Liver (tissue), 9 donors: ENCODE measurements around the gene GLI2. TPM values are rescaled to one million over a fixed set of nuclear protein-coding genes. Genes with fewer than 3 reads are reported as not detected.

Source experiments
- DNase-seq: peaks from one replicate; pipeline ENCODE4 v3.0.0-alpha.2; 2017; ENCODE audit warnings: low spot score
- H3K27ac ChIP-seq, 2 donors: one replicate each; pipeline ENCODE4 v1.7.0; 2013; ENCODE audit warnings: inconsistent platforms in 2 of 2, low read length in 2 of 2, control low read depth in 1 of 2, low read depth in 1 of 2, mild to moderate bottlenecking in 1 of 2
- H3K27me3 ChIP-seq, 4 donors: one replicate each; pipeline versions ENCODE4 v1.6.1 to v1.7.0; 2013; ENCODE audit warnings: low read length in 3 of 4, inconsistent platforms in 1 of 4, mild to moderate bottlenecking in 1 of 4, moderate library complexity in 1 of 4; ENCODE audit not compliant: control insufficient read depth in 4 of 4, insufficient read depth in 4 of 4
- H3K36me3 ChIP-seq, 4 donors: one replicate each; pipeline versions ENCODE4 v1.6.1 to v1.7.0; 2013; ENCODE audit warnings: low read length in 3 of 4, mild to moderate bottlenecking in 3 of 4, low read depth in 1 of 4, moderate library complexity in 1 of 4; ENCODE audit not compliant: control insufficient read depth in 4 of 4, insufficient read depth in 3 of 4
- H3K4me1 ChIP-seq, 4 donors: one replicate each; pipeline versions ENCODE4 v1.6.1 to v1.7.0; 2013; ENCODE audit warnings: low read length in 3 of 4, mild to moderate bottlenecking in 3 of 4, moderate library complexity in 1 of 4; ENCODE audit not compliant: control insufficient read depth in 4 of 4, insufficient read depth in 4 of 4
- H3K4me3 ChIP-seq, 3 donors: one replicate each; pipeline versions ENCODE4 v1.6.1 to v1.7.0; 2013; ENCODE audit warnings: low read length in 3 of 3, control low read depth in 1 of 3, low read depth in 1 of 3, mild to moderate bottlenecking in 1 of 3
- H3K9ac ChIP-seq, 2 donors: one replicate each; pipeline ENCODE4 v1.7.0; 2013; ENCODE audit warnings: low read length in 2 of 2, mild to moderate bottlenecking in 2 of 2, moderate library complexity in 2 of 2, control low read depth in 1 of 2, low read depth in 1 of 2
- H3K9me3 ChIP-seq, 4 donors: one replicate each; pipeline versions ENCODE4 v1.6.1 to v1.7.0; 2013; ENCODE audit warnings: low read length in 3 of 4; ENCODE audit not compliant: control insufficient read depth in 4 of 4
- EGR1 ChIP-seq, 2 donors: IDR thresholded peaks; 2 replicates each; pipeline ENCODE4 v1.6.1; 2016 to 2018; ENCODE audit warnings: antibody characterized with exemption in 2 of 2, low read depth in 2 of 2
- FOXA2 ChIP-seq: IDR thresholded peaks from 2 replicates; pipeline ENCODE4 v1.6.1; 2016; ENCODE audit warnings: antibody characterized with exemption
- GABPA ChIP-seq, 2 donors: IDR thresholded peaks in 1 of 2; conservative IDR thresholded peaks in 1 of 2; 2 replicates each; pipeline ENCODE4 v1.6.1; 2016; ENCODE audit warnings: antibody characterized with exemption in 2 of 2, mild to moderate bottlenecking in 1 of 2, moderate library complexity in 1 of 2
- HNF4A ChIP-seq, 2 donors: conservative IDR thresholded peaks; 2 replicates each; pipeline ENCODE4 v1.6.1; 2016; ENCODE audit warnings: antibody characterized with exemption in 2 of 2, mild to moderate bottlenecking in 2 of 2
- HNF4G ChIP-seq: IDR thresholded peaks from 2 replicates; pipeline ENCODE4 v1.6.1; 2016; ENCODE audit warnings: antibody characterized with exemption
- JUND ChIP-seq, 2 donors: IDR thresholded peaks; 2 replicates each; pipeline ENCODE4 v1.6.1; 2016; ENCODE audit warnings: antibody characterized with exemption in 2 of 2
- NR2F2 ChIP-seq: IDR thresholded peaks from 2 replicates; pipeline ENCODE4 v1.6.1; 2016; ENCODE audit warnings: antibody characterized with exemption
- RAD21 ChIP-seq, 2 donors: IDR thresholded peaks; 2 replicates each; pipeline ENCODE4 v1.6.1; 2016; ENCODE audit warnings: antibody characterized with exemption in 2 of 2, mild to moderate bottlenecking in 2 of 2
- RXRA ChIP-seq, 2 donors: IDR thresholded peaks; 2 replicates each; pipeline ENCODE4 v1.6.1; 2017 to 2018; ENCODE audit warnings: antibody characterized with exemption in 2 of 2, mild to moderate bottlenecking in 1 of 2
- SP1 ChIP-seq: IDR thresholded peaks from 2 replicates; pipeline ENCODE4 v1.6.1; 2018; ENCODE audit warnings: antibody characterized with exemption, mild to moderate bottlenecking
- YY1 ChIP-seq: IDR thresholded peaks from 2 replicates; pipeline ENCODE4 v1.6.1; 2016; ENCODE audit warnings: antibody characterized with exemption, mild to moderate bottlenecking
- WGBS: extraction: QIAGEN DNeasy Blood & Tissue Kit; methylation state at CpG from one replicate; pipeline ENCODE4 v1.1.7; 2013; 5-methylcytosine and 5-hydroxymethylcytosine counted together
- polyA plus RNA-seq, 2 donors: library from polyadenylated mRNA; stranded (reverse) in 1 of 2; unstranded in 1 of 2; fragments of 200-250 nt in 1 of 2; fragments of >200 nt in 1 of 2; fragmentation: Nextera tagmentation in 1 of 2; extraction: Ambion mirVana in 1 of 2; gene quantifications; one replicate each; pipeline versions ENCODE4 v1.2.1 to v1.2.3, GENCODE V29; 2013 to 2015
- total RNA-seq, 2 donors: library from RNA; depleted of rRNA; stranded (reverse); fragments of >200 nt; gene quantifications; one replicate each; pipeline ENCODE4 v1.2.3, GENCODE V29; 2014
- TF ChIP-seq, protein P1 (sequence below): IDR thresholded peaks from 2 replicates; pipeline ENCODE4 v1.6.1; 2016; ENCODE audit warnings: antibody characterized with exemption
- TF ChIP-seq, protein P2 (sequence below): IDR thresholded peaks from 2 replicates; pipeline ENCODE4 v1.6.1; 2016; ENCODE audit warnings: antibody characterized with exemption
- donor health status: healthy.
- donor health status: healthy.
- donor health status: healthy.
- donor health status: healthy.
- donor health status: healthy.

Gene GLI2
- total and polyA plus RNA-seq, 4 donors, result 0.04 to 0.16 (median 0.11) TPM

DNA sequence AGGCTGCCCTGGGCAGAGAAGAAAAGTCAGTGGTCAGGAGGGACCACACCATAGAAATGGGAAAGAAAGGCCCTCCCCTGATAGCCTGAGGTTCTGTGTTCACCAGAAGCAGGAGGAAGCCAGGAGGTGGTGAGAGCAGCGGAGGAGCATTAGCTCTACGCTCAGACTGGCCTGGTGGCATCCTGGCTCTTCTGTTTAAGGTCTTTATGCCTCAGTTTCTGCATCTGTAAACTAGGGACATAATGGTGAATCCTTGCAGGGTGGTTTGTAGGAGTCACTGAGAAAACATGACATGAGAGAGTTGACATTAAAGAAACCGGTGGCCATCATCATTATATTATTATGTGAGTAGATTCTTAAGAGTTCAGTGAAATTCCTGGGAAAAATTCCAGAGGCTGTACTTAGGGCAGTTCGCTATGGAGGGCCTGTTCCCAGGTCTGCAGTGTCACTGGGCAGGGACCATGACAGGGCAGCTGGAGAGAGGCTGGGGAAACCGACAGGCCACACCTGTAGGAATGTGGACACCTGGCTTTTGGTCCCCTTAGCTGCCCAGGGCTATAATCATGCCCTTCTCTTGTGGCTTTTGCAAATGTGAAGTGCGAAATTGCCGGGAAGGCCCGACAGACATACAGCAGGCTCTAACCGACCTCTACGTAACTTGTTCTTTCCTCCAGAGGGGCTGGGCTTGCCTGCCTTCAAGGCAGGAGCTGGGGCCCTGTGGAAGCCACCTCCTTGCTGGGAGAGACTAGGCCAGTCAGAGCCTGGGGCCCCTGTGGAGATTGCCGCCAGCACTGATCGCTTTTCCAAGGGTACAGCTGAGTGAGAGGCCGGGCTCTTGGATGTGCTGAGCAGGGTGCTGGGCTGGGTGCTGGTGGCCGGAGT, 31.0 kb downstream of the GLI2 start:
- 91% methylated on average over 14 of the region's 14 CpGs for WGBS
- no peak overlapping the region for H3K9ac ChIP-seq
- H3K27ac ChIP-seq, result peak overlapping the region; percentile 53 to 54
- no peak for TF ChIP-seq JUND (IDR thresholded peaks at IDR 0.05)
- TF ChIP-seq, protein P1, sequence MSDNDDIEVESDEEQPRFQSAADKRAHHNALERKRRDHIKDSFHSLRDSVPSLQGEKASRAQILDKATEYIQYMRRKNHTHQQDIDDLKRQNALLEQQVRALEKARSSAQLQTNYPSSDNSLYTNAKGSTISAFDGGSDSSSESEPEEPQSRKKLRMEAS, result no peak
- H3K4me1 ChIP-seq, result peaks cover 0 to 5% (median 2%) of the 10 kb centered on the region in 4 donors
- no peak overlapping the region for H3K4me3 ChIP-seq
- H3K36me3 ChIP-seq, result no peaks in the 10 kb centered on the region
- H3K27me3 ChIP-seq, result no peaks in the 10 kb centered on the region
- no peak for DNase-seq
- H3K9me3 ChIP-seq, result no peaks in the 10 kb centered on the region

DNA sequence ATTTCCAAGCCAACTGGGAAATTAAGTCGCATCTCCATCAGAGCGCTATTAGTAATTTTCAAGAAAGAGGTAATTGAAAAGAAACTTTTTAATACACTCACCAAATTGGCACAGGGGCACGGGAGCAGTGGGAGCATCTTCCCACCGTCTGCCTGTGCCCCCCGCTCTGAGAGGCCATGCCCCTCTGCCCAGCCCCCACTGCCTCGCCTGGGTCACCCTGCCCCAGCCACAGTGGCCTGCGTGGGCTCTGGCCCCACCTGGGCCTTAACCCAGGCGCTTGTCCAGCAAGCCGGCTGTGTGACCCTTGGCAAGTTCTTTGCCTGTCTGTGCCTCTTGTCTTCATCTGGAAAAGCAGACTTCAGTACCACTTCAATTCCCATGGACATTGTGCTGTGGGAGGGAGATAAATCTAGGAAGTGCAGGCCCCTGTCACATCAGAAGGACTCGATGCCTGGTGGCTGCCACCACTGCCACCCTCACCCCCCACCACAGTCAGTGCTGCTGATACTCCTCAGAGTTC, 31.9 kb downstream of the GLI2 start:
- Histone ChIP-seq H3K4me3 (no peak overlapping the region), H3K36me3 (no peaks in the 10 kb centered on the region), H3K27me3 (no peaks in the 10 kb centered on the region), H3K4me1 (peaks cover 0 to 5% (median 2%) of the 10 kb centered on the region in 4 donors), H3K9me3 (no peaks in the 10 kb centered on the region), H3K27ac (no peak overlapping the region), H3K9ac (no peak overlapping the region)
- TF ChIP-seq, protein P2, sequence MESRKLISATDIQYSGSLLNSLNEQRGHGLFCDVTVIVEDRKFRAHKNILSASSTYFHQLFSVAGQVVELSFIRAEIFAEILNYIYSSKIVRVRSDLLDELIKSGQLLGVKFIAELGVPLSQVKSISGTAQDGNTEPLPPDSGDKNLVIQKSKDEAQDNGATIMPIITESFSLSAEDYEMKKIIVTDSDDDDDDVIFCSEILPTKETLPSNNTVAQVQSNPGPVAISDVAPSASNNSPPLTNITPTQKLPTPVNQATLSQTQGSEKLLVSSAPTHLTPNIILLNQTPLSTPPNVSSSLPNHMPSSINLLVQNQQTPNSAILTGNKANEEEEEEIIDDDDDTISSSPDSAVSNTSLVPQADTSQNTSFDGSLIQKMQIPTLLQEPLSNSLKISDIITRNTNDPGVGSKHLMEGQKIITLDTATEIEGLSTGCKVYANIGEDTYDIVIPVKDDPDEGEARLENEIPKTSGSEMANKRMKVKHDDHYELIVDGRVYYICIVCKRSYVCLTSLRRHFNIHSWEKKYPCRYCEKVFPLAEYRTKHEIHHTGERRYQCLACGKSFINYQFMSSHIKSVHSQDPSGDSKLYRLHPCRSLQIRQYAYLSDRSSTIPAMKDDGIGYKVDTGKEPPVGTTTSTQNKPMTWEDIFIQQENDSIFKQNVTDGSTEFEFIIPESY, result no peak
- no peak for DNase-seq
- 91% methylated on average over 10 of the region's 10 CpGs for WGBS

DNA sequence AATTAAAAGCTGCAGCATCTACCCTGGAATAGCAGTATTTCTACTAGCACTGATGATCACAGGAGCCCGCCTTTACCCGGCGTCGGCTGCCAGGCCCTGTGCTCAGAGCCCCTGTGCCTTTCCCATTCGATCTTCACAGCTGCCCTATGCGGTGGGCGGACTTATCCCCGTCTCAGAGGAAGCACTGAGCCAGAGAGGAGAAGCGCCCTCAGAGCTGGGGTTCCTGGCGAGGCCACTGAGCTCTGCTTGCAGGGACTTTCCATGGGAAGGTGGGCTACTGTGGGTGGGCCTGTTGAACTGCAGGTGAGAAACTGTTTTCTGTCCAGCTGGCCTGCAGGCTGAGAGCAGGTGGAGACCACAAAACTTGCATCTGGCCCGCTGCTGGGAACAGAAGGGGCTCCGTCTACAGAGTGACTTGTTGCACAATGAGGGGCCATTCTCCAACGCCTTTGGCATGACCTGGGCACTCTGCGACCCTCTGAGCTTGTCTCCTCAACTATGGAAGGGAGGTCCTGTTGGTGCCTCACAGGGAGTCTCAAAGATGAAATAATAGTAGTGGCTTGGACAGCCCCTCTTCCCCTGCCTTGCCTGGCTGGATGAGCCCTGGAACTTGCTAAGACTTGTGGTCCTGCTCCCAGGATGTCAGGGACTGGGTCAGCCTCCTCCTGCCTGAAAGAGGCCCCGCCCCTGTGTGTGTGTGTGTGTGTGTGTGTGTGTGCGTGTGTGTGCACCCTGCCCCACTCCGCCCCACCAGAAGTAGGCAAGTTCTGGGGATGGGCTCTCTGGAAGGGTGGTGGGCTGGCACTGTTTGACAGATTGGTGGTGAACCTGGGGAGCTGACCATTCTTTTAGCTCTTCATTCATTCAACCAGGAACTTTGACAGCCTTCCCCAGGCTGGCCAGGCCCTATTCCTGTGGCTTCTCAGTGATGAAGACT, 32.7 kb downstream of the GLI2 start:
- no peak overlapping the region for H3K27ac ChIP-seq
- H3K27me3 ChIP-seq, result no peaks in the 10 kb centered on the region
- no peak overlapping the region for H3K4me3 ChIP-seq
- peaks cover 0 to 5% (median 2%) of the 10 kb centered on the region in 4 donors for H3K4me1 ChIP-seq
- WGBS, result 84% methylated on average over 17 of the region's 17 CpGs
- no peaks in the 10 kb centered on the region for H3K9me3 ChIP-seq
- DNase-seq, result no peak
- TF ChIP-seq SP1 (no peak), EGR1 (IDR thresholded peaks at IDR 0.05; ENCODE audit: low read depth in 2 of 2) (no peak), FOXA2 (no peak), JUND (IDR thresholded peaks at IDR 0.05) (no peak), HNF4A (conservative IDR thresholded peaks at IDR 0.05) (no peak), NR2F2 (no peak), GABPA (IDR thresholded peaks at IDR 0.05 in 1 of 2, conservative IDR thresholded peaks at IDR 0.05 in 1 of 2) (no peak), RAD21 (IDR thresholded peaks at IDR 0.05) (no peak), HNF4G (no peak), RXRA (IDR thresholded peaks at IDR 0.05) (no peak), YY1 (no peak)
- TF ChIP-seq, protein P1, result no peak
- H3K36me3 ChIP-seq, result no peaks in the 10 kb centered on the region
- no peak overlapping the region for H3K9ac ChIP-seq
